Esophagus squamous epithelium (tissue), 4 donors: ENCODE data around the gene SRPX.

Experiments
- POLR2A ChIP-seq, 4 donors: fragments of 450-650 bp; IDR thresholded peaks; one replicate each; pipeline ENCODE4 v1.6.1; 2017; ENCODE audit warnings: antibody characterized with exemption in 4 of 4, mild to moderate bottlenecking in 4 of 4, moderate library complexity in 3 of 4
- TF ChIP-seq, protein P1 (sequence below), 6 experiments: fragments of 450-650 bp in 4 of 6; fragments of 200-600 bp in 2 of 6; sonication (generic) in 2 of 6; IDR thresholded peaks; one replicate each; pipeline ENCODE4 v1.5.1; 2016 to 2019; ENCODE audit warnings: antibody characterized with exemption in 6 of 6, mild to moderate bottlenecking in 4 of 6, moderate library complexity in 4 of 6

DNA sequence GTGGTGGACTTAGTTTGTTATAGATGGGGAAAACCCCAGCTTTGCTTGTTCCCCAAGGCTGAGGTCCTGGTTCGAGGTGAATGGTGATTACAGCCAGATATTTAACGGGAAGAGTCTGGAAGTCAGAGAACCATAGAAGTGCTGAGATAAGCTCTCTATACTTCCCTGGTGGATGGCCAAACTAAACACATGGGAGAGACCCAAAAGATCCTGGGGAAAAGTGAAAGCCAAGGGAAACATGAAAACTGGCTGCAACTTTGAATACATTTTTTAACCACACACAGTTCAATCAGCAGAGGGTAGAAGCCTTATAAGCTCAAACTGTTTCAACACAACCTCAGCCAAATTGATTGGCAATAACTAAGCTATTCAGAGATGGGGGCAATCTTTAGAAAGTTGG, 29.3 kb upstream of the SRPX start:
- TF ChIP-seq, protein P1, sequence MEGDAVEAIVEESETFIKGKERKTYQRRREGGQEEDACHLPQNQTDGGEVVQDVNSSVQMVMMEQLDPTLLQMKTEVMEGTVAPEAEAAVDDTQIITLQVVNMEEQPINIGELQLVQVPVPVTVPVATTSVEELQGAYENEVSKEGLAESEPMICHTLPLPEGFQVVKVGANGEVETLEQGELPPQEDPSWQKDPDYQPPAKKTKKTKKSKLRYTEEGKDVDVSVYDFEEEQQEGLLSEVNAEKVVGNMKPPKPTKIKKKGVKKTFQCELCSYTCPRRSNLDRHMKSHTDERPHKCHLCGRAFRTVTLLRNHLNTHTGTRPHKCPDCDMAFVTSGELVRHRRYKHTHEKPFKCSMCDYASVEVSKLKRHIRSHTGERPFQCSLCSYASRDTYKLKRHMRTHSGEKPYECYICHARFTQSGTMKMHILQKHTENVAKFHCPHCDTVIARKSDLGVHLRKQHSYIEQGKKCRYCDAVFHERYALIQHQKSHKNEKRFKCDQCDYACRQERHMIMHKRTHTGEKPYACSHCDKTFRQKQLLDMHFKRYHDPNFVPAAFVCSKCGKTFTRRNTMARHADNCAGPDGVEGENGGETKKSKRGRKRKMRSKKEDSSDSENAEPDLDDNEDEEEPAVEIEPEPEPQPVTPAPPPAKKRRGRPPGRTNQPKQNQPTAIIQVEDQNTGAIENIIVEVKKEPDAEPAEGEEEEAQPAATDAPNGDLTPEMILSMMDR (IDR thresholded peaks at IDR 0.05) = no peak
- TF ChIP-seq POLR2A (IDR thresholded peaks at IDR 0.05) = no peak
